COR-L47 (cell line): ENCODE results near the gene HEXIM1.

Experiments used
- DNase-seq: peaks from one replicate; lab custom pipeline; 2025; lab: John Stamatoyannopoulos, UW

The HEXIM1 gene

GRCh38 chr17:45172232-45172540 lies 23.9 kb downstream of the HEXIM1 start:
- DNase-seq, result no peak

- DNase-seq, result peak; percentile 31
These were observed 24.4 kb downstream of the HEXIM1 start for GRCh38 chr17:45172541-45173286.

GRCh38 chr17:45175759-45176115 lies 27.5 kb downstream of the HEXIM1 start:
- DNase-seq, result no peak

- DNase-seq, result no peak
These were observed 29.3 kb downstream of the HEXIM1 start for GRCh38 chr17:45177563-45177962.

- DNase-seq, result no peak
These were observed 35.9 kb downstream of the HEXIM1 start for GRCh38 chr17:45184144-45184543.

- DNase-seq, result no peak
These were observed 38.6 kb downstream of the HEXIM1 start for GRCh38 chr17:45186801-45187354.

- no peak for DNase-seq
These were observed 40.7 kb downstream of the HEXIM1 start for GRCh38 chr17:45189009-45189408.

- DNase-seq, result no peak
These were observed 42.4 kb downstream of the HEXIM1 start for GRCh38 chr17:45190503-45191255.

- no peak for DNase-seq
These were observed 47.1 kb downstream of the HEXIM1 start for GRCh38 chr17:45195424-45195823.

- DNase-seq, result no peak
These were observed 48.8 kb downstream of the HEXIM1 start for GRCh38 chr17:45197108-45197507.

- DNase-seq, result peak; percentile 73
These were observed 49.5 kb downstream of the HEXIM1 start for GRCh38 chr17:45197555-45198334.

- no peak for DNase-seq
These were observed 52.4 kb downstream of the HEXIM1 start for GRCh38 chr17:45200701-45201100.

GRCh38 chr17:45201457-45201856 lies 53.2 kb downstream of the HEXIM1 start:
- DNase-seq, result no peak
